Parathyroid adenoma (tissue), 2 donors: ENCODE results near the gene OR2A14.
"Not testable (repeated sequence)": the region's sequence is repeated elsewhere in the genome, so short reads cannot be mapped to it uniquely, and the experiment has no call there.

Experiments used
- H2AFZ ChIP-seq: fragments of 300-600 bp; sonication (generic); one replicate; pipeline ENCODE4 v1.7.0; 2017; ENCODE audit warnings: antibody characterized with exemption, mild to moderate bottlenecking
- H3K27ac ChIP-seq: fragments of 300-600 bp; sonication (generic); one replicate; pipeline ENCODE4 v1.7.0; 2017
- H3K27me3 ChIP-seq: fragments of 300-600 bp; sonication (generic); one replicate; pipeline ENCODE4 v1.7.0; 2017; ENCODE audit warnings: low read length; ENCODE audit not compliant: control insufficient read depth, insufficient read depth
- H3K36me3 ChIP-seq: fragments of 300-600 bp; sonication (generic); one replicate; pipeline ENCODE4 v1.7.0; 2017; ENCODE audit warnings: low read length; ENCODE audit not compliant: control insufficient read depth, insufficient read depth
- H3K4me1 ChIP-seq: fragments of 300-600 bp; sonication (generic); one replicate; pipeline ENCODE4 v1.7.0; 2017; ENCODE audit warnings: control low read depth
- H3K4me2 ChIP-seq: fragments of 300-600 bp; sonication (generic); one replicate; pipeline ENCODE4 v1.7.0; 2017; ENCODE audit warnings: low read length
- H3K4me3 ChIP-seq: fragments of 300-600 bp; sonication (generic); one replicate; pipeline ENCODE4 v1.7.0; 2017; ENCODE audit warnings: low read depth, low read length
- H3K79me2 ChIP-seq: fragments of 300-600 bp; sonication (generic); one replicate; pipeline ENCODE4 v1.7.0; 2017; ENCODE audit warnings: control low read depth
- H3K9ac ChIP-seq: fragments of 300-600 bp; sonication (generic); one replicate; pipeline ENCODE4 v1.7.0; 2017; ENCODE audit warnings: mild to moderate bottlenecking
- H3K9me3 ChIP-seq: fragments of 300-600 bp; sonication (generic); one replicate; pipeline ENCODE4 v1.7.0; 2017; ENCODE audit warnings: low read length; ENCODE audit not compliant: control insufficient read depth
- CTCF ChIP-seq: fragments of 300-600 bp; sonication (generic); IDR thresholded peaks from one replicate; pipeline ENCODE4 v1.7.0; 2017; ENCODE audit warnings: antibody characterized with exemption, mild to moderate bottlenecking
- donor health status: primary hyperparathyroidism.

OR2A14 gene

GRCh38 chr7:144109283-144109682 lies 13.7 kb upstream of the OR2A14 start, which contains the start of gene OR2A2:
Gene OR2A2, plus strand, starts transcription at chr7:144109583. Its CDS starts 0 bp downstream, at chr7:144109583.
- no peaks in the 10 kb centered on the region for H3K27me3 ChIP-seq
- H3K27ac ChIP-seq, result no peak within 1 kb of the TSS
- no peak for TF ChIP-seq CTCF
- H3K36me3 ChIP-seq, result no peaks in the 10 kb centered on the region
- H3K4me3 ChIP-seq, result no peak within 1 kb of the TSS
- no peaks in the 10 kb centered on the region for H3K9me3 ChIP-seq
- no peak within 1 kb of the TSS for H3K4me2 ChIP-seq
- peak within 1 kb of the TSS; percentile 8 for H2AFZ ChIP-seq
- H3K4me1 ChIP-seq, result no peaks in the 10 kb centered on the region
- no peak within 1 kb of the TSS for H3K9ac ChIP-seq
- H3K79me2 ChIP-seq, result no peaks in the 10 kb centered on the region

GRCh38 chr7:144110272-144110671 lies 12.7 kb upstream of the OR2A14 start:
- Histone ChIP-seq H3K36me3 (no peaks in the 10 kb centered on the region), H3K4me1 (no peaks in the 10 kb centered on the region), H3K4me3 (no peak overlapping the region), H3K79me2 (no peaks in the 10 kb centered on the region), H2AFZ (no peak overlapping the region), H3K27ac (no peak overlapping the region), H3K4me2 (no peak overlapping the region), H3K9me3 (no peaks in the 10 kb centered on the region), H3K9ac (no peak overlapping the region), H3K27me3 (no peaks in the 10 kb centered on the region)
- no peak for TF ChIP-seq CTCF

- no peaks in the 10 kb centered on the region for H3K27me3 ChIP-seq
- H3K4me2 ChIP-seq, result no peak overlapping the region
- TF ChIP-seq CTCF, result no peak
- no peak overlapping the region for H3K9ac ChIP-seq
- H3K4me3 ChIP-seq, result no peak overlapping the region
- H3K9me3 ChIP-seq, result no peaks in the 10 kb centered on the region
- no peaks in the 10 kb centered on the region for H3K79me2 ChIP-seq
- no peaks in the 10 kb centered on the region for H3K4me1 ChIP-seq
- H3K27ac ChIP-seq, result no peak overlapping the region
- H3K36me3 ChIP-seq, result no peaks in the 10 kb centered on the region
- no peak overlapping the region for H2AFZ ChIP-seq
Measured at GRCh38 chr7:144113651-144114050, 9.3 kb upstream of the OR2A14 start.

- H3K4me1 ChIP-seq, result no peaks in the 10 kb centered on the region
- H3K36me3 ChIP-seq, result no peaks in the 10 kb centered on the region
- no peaks in the 10 kb centered on the region for H3K27me3 ChIP-seq
- no peaks in the 10 kb centered on the region for H3K79me2 ChIP-seq
- H3K9me3 ChIP-seq, result no peaks in the 10 kb centered on the region
- no peak overlapping the region for H3K27ac ChIP-seq
- no peak overlapping the region for H3K4me3 ChIP-seq
- H2AFZ ChIP-seq, result no peak overlapping the region
- no peak overlapping the region for H3K9ac ChIP-seq
- TF ChIP-seq CTCF, result no peak
- H3K4me2 ChIP-seq, result no peak overlapping the region
Measured at GRCh38 chr7:144118341-144118740, 4.6 kb upstream of the OR2A14 start.

GRCh38 chr7:144127714-144128334 lies 4.8 kb downstream of the OR2A14 start:
- peak; percentile 84 for TF ChIP-seq CTCF
- no peaks in the 10 kb centered on the region for H3K9me3 ChIP-seq
- no peaks in the 10 kb centered on the region for H3K79me2 ChIP-seq
- H3K36me3 ChIP-seq, result no peaks in the 10 kb centered on the region
- H3K27me3 ChIP-seq, result no peaks in the 10 kb centered on the region
- no peak overlapping the region for H2AFZ ChIP-seq
- no peak overlapping the region for H3K9ac ChIP-seq
- H3K4me1 ChIP-seq, result no peaks in the 10 kb centered on the region
- H3K27ac ChIP-seq, result no peak overlapping the region
- no peak overlapping the region for H3K4me2 ChIP-seq
- H3K4me3 ChIP-seq, result no peak overlapping the region

- not testable (repeated sequence) for H3K79me2 ChIP-seq, H3K27ac ChIP-seq, H3K36me3 ChIP-seq, H2AFZ ChIP-seq, H3K4me1 ChIP-seq, H3K4me3 ChIP-seq, H3K4me2 ChIP-seq, H3K9me3 ChIP-seq, H3K9ac ChIP-seq, H3K27me3 ChIP-seq
Measured at GRCh38 chr7:144129601-144130000, 6.6 kb downstream of the OR2A14 start.
